HG03460 (cell line): ENCODE measurements around the gene FBXW10.
"Not testable (repeated sequence)": the region's sequence is repeated elsewhere in the genome, so short reads cannot be mapped to it uniquely, and the experiment has no call there.

Experiments used
- ATAC-seq: cut with Tn5 transposase; IDR thresholded peaks from one replicate; pipeline ENCODE4 v1.9.1; 2021; ENCODE audit not compliant: unreplicated experiment

Gene FBXW10, protein sequence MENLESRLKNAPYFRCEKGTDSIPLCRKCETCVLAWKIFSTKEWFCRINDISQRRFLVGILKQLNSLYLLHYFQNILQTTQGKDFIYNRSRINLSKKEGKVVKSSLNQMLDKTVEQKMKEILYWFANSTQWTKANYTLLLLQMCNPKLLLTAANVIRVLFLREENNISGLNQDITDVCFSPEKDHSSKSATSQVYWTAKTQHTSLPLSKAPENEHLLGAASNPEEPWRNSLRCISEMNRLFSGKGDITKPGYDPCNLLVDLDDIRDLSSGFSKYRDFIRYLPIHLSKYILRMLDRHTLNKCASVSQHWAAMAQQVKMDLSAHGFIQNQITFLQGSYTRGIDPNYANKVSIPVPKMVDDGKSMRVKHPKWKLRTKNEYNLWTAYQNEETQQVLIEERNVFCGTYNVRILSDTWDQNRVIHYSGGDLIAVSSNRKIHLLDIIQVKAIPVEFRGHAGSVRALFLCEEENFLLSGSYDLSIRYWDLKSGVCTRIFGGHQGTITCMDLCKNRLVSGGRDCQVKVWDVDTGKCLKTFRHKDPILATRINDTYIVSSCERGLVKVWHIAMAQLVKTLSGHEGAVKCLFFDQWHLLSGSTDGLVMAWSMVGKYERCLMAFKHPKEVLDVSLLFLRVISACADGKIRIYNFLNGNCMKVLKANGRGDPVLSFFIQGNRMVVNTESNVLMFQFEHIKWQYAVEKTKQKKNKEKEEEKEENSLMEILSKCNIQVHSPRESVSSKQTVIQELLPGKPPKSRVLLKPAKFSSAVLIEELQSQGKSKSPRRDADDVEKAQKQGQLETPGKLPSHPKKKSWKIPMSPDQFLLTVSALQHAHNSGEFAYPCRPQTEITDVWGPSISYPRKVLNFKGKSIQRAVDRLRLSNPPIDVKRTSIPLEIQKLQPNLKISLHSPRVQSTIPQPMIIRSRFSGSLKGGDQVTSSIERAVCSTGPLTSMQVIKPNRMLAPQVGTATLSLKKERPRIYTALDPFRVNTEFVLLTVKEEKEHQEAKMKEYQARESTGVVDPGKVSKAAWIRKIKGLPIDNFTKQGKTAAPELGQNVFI

DNA sequence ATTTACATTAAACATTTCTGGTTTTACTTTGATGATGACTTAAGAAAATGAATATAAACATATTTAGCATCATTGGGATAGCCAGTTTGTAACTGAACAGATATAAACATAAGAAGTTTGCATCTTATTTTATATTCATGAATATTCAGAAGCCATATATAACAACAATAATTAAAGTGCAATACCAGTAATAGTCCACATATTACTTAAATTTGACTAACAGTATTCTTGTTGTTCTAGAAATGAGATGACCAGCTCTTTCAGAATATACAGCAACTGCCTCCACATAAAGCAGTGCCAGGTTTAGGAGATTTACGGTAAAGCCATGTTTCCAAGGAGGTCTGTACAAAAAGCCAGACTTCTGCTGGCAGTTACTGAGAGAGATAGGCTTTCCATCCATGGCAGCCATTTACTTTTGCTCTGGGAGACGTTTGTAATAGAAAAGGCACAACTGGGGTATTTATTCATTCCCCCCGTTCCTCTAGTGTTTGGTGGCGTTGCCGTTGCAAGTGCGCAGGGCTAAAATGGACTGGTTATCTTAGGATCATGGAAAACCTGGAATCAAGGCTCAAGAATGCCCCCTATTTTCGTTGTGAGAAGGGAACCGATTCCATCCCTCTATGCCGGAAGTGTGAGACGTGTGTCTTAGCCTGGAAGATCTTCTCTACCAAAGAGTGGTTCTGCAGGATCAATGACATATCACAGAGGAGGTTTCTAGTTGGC, at the start of gene FBXW10:
FBXW10 (plus strand) TSS at position 356 of the 723 bp plus-strand sequence; CDS start at position 547, 191 bp downstream.
- not testable (repeated sequence) for ATAC-seq

DNA sequence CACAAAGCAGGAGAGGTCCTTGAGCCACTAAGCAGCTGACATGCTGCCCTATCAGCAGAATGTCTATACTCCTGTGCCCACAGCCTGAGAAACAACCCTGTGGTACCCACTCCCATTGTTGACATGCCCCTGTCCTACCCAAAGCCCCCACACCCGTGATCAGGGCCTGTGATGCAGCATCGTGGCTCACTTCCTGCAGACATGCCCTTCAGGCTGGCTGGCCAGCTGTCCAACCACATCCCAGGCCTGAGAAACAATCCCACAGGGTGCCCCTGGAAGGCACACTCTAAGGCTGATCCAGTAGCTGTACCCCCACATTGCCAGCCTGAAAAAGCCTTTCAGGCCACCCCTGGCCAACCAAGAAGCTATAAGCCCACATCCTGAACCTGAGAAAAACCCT, 48.7 kb upstream of the FBXW10 start:
- not testable (repeated sequence) for ATAC-seq

DNA sequence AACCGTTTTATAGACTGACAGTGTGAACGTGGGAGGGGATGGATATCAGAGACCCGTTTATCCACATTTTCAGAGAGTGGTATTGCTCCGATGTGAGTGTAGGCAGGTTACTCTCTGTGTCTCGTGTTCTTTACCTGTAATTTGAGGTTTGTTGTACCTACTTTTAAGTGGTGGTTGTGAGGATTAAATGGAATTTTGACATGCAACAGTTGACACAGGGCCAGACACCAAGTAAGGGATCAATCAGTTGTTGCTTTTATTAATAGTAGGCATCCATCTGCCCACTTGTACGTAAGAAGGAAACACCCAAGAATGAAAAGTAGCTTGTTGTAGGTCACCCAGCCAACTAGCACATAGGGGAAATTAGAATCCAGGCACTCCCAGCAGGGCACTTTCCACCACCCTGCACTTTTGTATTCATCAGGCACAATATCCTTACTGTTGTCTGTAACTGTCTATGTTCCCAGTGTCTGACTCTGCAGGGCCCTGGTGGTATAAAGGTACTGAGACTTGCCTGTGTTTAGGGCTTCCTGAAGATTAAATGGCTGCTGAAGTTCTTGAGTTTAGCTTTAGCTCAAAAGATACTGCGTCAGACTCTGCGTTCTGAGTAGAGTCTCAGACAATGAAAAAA, 45.3 kb upstream of the FBXW10 start:
- ATAC-seq = not testable (repeated sequence)

DNA sequence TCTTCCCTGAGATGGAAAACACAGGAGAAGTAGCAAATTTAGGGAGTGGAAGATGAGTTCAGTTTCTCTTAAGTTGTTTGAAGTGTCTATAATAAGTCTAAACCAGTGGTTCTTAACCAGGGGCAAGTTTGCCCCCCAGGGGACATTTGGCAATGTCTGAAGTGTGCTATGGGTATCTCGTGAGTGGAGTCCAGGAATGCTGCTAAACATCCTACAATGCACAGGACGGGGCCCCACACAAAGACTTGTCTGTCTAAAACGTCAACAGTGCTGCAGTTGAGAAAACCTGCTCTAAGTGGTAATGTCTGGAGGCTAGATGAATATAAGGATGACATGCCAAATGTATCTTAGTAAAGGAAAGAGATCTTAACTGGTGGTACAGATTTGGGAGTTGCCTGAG, 37.9 kb upstream of the FBXW10 start:
- ATAC-seq = not testable (repeated sequence)

DNA sequence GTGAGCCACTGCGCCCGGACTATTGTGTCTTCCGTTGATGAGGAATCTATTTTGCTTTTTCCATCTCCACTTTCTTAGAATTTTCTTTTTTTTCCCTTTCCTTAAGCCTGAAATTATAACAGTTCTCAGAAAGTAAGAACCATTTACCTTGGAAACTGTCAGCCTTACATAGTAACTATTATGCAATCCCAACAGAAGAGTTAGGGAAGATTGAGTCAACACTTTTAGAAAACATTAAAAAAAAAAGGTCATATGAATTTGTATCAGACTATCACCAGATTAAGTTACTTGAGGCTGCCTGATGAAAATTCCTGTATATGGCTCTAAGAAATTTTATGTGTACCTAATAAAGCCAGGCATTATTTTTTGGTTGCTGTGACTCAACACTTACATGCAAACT, 35.6 kb upstream of the FBXW10 start:
- ATAC-seq = not testable (repeated sequence)

DNA sequence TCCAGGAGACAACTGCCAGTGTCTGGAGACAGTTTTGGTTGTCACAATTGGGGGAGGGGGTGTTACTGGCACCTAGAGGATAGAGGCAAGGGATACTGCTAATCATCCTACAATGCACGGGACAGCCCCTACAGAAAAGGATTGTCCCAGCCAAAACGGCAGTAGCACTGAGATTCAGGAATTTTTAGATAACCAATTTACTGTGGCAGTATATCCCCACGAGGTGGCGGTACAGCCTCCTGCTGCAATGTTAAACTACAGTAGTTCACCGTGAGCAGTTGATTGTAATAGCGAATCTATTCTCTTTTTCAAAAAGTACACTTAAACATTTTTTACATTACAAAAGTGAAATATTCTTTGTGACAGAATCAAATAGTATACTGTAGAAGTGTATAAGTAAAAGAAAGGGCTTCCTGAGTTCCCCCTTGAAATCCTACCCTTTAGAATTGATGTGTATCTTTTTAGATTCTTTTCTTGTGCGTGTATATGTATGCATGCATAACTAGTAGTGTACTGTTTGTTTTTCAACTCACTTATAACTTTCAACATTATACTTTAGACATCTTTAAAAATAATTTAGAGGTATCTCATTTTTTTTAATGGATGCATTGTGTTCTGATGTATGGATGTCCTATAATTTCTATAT, 31.4 kb upstream of the FBXW10 start:
- ATAC-seq = not testable (repeated sequence)

DNA sequence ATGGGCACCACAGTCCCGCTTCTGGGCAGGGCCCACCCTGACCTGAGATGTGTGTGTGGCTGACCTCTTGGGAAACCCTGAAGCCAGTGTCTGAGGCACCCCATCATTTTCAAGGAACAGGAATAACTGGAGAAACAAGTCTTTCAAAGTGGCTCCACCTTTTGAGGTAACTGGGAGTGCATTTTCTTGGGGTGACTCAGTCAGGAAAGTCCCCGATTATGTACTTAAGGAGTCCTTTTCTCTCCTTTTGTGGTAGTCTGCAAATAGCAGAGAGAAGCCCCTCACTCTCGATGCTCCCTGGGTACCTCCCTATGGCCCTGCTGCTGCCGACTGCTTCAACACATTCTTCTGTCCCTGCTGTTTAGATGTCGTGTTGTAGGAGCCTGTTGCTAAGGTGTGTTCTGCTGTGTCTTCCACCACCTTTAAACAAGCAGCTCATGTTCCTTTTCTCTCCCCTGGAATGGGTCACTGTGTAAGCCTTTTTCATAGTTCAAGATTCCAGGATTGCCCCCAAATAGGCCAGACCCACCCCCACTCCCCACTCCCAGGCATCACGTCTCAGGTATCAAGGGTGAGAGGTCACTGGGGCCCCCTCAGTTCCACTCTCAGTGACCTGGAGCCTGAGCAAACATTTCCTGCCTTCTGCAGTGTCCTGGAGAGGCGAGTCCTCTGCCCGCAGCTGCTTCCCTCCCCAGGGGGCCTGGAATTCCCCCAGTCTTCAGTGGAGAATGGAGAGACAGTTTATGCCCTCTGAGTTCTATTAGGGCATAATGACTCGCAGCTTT, 25.0 kb upstream of the FBXW10 start:
- ATAC-seq = not testable (repeated sequence)

DNA sequence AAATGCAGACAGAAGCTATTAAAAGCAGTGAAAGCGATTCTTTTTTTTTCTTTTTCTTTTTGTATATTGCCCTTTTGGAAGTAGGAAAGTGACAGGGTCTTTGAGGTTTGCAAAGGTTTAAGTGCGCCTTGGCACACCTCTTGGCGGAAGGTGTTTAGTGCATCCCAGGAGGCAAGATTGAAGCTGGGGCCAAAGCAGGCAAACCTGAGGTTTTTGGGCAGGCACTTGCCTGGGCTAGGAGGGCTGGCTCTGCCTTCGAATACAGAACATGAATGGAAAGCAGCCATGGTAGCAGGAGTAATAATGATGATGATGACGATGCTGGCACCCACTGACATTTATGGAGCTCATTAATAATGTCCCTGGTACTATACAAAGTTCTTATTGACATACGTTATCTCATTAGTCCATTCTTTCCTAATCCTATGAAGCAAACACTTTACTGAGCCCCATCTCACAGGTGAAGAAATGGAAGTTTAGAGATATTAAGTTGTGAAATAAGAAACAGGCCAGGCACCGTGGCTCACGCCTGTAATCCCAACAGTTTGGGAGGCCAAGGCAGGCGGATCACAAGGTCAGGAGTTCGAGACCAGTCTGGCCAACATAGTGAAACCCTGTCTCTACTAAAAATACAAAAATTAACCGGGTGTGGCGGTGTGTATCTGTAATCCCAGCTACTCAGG, 24.3 kb upstream of the FBXW10 start:
- not testable (repeated sequence) for ATAC-seq

DNA sequence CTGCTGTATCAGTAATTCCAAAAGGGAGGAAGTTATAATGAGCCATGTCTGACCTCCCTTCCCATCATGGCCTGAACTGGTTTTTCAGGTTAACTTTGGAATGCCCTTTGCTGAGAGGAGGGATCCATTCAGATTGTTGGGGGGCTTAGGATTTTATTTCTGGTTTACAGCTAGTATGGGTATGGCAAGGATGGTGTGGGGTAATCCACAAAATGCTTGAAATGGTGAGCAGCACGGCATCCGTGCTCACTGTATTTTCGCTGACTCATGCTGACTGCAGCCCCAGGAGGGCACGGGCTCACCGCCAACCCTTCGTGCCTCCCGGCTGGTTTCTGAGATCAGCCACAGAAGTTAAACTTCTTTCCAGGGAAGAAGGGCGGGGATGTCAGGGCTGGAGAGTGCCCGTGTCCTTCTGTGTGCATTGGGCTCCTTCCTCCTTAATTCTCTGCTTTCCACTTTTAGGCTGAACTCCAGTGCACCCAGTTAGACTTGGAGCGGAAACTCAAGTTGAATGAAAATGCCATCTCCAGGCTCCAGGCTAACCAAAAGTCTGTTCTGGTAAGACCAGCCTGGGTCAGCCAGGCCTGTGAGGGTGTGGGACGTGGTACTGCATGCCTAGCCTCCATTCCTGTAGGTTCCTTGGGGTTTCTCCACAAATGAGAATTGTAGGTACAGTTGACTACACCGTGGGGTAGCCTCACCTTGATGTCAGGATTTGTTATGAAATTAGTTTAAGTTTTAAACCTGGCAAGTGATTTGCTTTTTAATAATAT, 21.9 kb upstream of the FBXW10 start:
- ATAC-seq = not testable (repeated sequence)

DNA sequence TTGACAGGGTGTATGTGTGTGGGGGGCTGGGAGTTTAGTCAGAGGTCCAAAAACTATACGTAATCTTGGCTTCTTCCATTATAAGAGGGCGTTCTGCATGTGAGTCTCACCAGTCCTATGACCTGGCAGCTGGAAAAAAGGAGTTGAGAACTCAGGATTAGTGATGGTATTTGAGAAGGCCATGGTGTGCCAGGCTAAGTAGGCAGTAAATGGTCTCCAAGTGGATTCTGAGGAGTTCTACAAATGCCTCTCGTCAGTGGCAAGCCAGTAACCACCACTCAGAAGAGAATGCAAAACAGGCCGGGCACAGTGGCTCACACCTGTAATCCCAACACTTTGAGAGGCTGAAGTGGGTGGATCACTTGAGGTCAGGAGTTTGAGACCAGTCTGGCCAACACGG, 21.2 kb upstream of the FBXW10 start:
- not testable (repeated sequence) for ATAC-seq

DNA sequence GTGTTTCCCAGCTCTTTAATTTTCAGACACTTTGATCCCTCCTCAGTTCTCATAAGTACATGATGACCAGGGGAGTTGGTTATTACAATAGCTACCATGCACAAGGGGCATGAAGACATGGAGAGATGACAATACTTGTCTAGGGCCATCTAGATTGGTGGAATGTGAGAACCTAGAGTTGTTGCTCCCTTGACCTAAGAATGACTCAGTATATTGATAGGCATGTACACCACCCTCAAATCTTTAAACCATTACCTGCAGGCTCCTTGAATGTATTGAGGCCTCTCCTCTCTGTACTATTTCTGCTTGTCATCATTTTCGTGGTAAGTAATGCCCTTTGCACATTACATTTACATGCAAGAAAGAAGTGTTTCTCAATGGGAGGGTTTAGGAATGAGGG, 20.3 kb upstream of the FBXW10 start:
- not testable (repeated sequence) for ATAC-seq

DNA sequence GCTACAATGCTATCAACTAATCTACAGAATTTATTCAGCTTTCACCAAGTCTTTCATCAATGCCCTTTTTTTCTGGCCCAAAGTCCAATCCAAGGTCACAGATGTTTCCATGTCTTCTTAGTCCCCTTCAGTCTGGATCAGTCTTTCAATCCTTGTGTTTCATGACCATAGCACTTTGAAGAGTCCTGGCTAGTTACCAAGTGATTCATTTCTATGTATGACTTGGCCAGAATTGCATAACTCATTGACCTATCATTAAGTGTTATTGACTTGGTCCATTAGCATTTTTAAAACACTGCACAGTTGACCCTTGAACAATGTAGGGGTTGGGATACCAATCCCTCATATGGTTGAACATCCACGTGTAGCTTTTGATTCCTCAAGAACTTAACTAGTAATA, 11.4 kb upstream of the FBXW10 start:
- ATAC-seq = not testable (repeated sequence)

DNA sequence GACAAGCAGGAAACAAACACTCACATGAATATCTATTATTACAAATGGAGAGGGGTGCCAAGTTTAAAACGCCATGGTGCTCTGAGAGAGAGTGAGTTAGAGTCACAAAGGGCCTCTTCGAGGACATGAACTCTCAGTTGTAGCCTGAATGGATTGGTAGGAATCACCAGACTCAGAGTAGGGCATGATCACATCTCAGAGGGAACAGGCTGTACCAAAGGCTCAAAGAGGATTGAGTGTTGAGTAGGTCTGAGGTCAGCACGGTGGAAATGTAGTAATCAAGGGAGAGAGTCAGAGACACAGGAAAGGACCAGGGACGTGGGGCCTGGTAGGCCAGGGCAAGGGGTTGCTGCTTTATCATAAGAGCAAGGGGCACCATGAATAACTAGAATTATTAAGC, 10.5 kb upstream of the FBXW10 start:
- ATAC-seq = not testable (repeated sequence)

DNA sequence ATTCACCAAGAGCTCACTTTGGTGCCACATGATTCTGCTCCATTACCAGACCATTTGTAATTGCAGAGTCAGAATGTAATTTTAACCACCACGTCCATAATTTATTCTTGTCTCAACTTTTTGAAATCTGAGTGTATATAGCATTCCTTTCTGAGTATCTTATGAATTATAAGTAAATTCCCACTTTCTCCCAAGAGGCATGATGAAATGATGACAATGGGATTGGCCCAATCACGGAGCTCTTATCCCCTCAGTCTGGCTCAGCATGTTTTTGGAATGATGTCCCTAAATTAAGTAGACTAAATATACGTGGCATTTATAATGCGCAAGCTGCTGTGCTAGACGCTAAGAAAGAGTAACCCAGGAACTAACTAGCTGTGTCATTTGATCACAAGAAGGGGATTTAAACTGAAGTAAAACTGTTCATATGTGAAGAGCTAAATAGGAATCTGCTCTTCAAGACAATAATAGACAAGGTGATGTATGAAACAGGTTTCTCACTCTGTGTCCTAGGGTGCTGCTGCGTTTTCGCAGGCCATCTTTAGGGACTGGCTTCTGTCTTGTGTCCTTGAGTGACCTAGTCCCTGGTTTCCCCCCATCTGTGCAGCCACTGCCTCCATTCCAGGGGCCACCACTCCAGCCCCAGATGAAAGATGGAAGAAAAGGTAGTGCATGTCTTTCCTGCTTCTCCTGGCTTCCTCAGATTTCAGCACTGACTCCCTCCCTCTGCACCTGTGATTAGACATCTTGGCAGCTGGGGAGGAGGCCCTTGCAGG, 4.0 kb upstream of the FBXW10 start:
- not testable (repeated sequence) for ATAC-seq

DNA sequence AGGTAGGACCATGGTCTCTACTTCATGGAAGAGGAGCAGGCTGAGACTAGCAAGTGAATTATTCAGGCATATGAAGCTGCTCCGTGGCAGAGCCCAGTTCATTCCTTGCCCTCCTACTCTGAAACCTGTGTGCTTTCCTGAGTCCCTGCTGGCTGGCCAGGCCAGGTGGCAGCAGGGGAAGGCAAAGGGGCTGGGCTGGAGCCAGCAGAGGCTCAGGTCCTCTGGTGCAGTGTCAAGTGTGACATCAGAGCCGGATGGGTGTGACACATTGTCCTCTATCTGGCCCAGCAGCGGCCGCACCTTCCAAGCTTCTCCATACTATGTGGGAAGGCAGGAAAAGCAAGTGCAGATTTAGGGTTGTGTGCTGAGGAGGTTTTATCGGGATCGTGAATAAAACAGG, 2.6 kb upstream of the FBXW10 start:
- ATAC-seq = not testable (repeated sequence)

DNA sequence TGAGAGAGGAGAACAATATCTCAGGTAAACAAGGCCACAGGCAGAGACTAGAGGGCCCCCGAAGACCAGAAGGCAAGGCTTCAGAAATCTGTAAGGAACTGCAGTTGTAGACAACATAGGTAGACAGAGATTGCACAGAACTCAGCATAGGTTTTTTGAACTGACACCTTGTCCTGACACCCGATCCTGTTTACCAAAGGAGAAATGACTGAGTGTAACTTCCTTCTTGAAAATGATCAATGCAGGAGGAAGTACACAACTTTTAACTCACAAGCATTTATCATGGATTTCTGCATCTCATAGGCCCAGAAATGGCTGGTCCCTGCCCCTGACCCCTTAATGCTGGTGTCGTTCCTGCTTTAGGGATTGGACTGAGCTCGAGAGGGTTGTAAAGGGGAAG, 872 bp downstream of the FBXW10 start:
- not testable (repeated sequence) for ATAC-seq

DNA sequence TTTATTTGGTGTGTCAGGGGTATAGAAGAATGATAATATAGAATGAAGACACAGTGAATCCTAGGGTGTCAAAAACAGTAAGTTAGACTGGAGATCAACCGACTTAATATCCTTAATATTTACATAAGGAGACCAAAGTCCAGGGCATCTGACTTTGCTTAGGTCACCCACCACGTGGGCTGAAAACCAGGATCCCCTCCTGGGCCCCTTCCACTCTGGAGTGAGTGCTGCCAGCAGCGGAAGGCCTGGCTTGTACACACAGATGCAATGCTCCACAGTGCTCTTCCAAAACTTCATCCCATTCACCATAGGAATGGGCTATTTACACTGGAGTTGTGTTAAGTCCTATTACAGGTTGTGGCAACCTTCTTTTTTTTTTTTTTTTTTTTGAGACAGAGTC, 2.7 kb downstream of the FBXW10 start:
- not testable (repeated sequence) for ATAC-seq
